Heart left ventricle (tissue), 13 donors: ENCODE measurements around the gene VPREB3.

ENCODE experiments used
- CTCF ChIP-seq, 12 donors: fragments of 200-600 bp; sonication (generic) in 4 of 12; IDR thresholded peaks; one replicate each; pipeline versions ENCODE4 v1.5.0 to v1.8.0; 2018 to 2022; ENCODE audit warnings: antibody characterized with exemption in 12 of 12, mild to moderate bottlenecking in 5 of 12
- POLR2A ChIP-seq, 2 donors: fragments of 450-650 bp; IDR thresholded peaks; one replicate each; pipeline ENCODE4 v1.6.1; 2017; ENCODE audit warnings: antibody characterized with exemption in 2 of 2, mild to moderate bottlenecking in 2 of 2, moderate library complexity in 2 of 2
- donor health status: ischemic (EF 13 %, LVEDD 7.1; RV severe dilation, severe dysfunction).
- donor health status: DM: no; HTN: yes; CAD: no.
- donor health status: DM: no; HTN: no; CAD: no.
- donor health status: ischemic (EF 25% LVEDD 6.9; RV normal size, moderate dysfunction).
- donor health status: ischemic (EF 25% LVEDD 5.7; RV mildly dilated, moderate dysfunction).
- donor health status: ischemic (EF 35%, LVEDD 5.7; RV mildly dilated, moderate dysfunction).
- donor health status: nonischemic (EF 11% LVEDD 7.7; RV severe dilation, severe dysfunction).
- donor health status: DM: yes; HTN: yes; CAD: no.
- donor health status: PGD.
- donor health status: ischemic (EF 29% LVEDD 5.4; RV normal size, mild dysfunction).
- donor health status: nonischemic (EF 23%, LVEDD 6.1; RV moderate dilation, normal function).

- TF ChIP-seq CTCF (IDR thresholded peaks at IDR 0.05) (no peak), POLR2A (IDR thresholded peaks at IDR 0.05) (no peak)
These were observed 8.4 kb downstream of the VPREB3 start for GRCh38 chr22:23745791-23746190.
